H1 (cell line): Measurements from ENCODE around the gene SLC1A1. TPM values are rescaled to one million over a fixed set of nuclear protein-coding genes. Genes with fewer than 3 reads are reported as not detected.

Experiments used
- CHD7 ChIP-seq: fragments of 300-600 bp; sonication (generic); IDR thresholded peaks from 2 replicates; pipeline ENCODE4 v1.7.1; 2012; ENCODE audit warnings: low read length, moderate library complexity, mild to moderate bottlenecking, inconsistent platforms; ENCODE audit not compliant: insufficient replicate concordance
- GABPA ChIP-seq: IDR thresholded peaks from 2 replicates; pipeline ENCODE4 v1.6.1; 2011; ENCODE audit warnings: mild to moderate bottlenecking, low read length, moderate library complexity, borderline replicate concordance; ENCODE audit not compliant: insufficient read depth
- PHF8 ChIP-seq: fragments of 200-600 bp; sonication (generic); conservative IDR thresholded peaks from 2 replicates; pipeline ENCODE4 v1.7.1; 2012; ENCODE audit warnings: low read depth, mild to moderate bottlenecking, inconsistent platforms, low read length, moderate library complexity
- POLR2AphosphoS5 ChIP-seq: IDR thresholded peaks from 2 replicates; pipeline ENCODE4 v1.6.1; 2011; ENCODE audit warnings: low read depth, low read length
- POU5F1 ChIP-seq: IDR thresholded peaks from 2 replicates; pipeline ENCODE4 v1.6.1; 2011; ENCODE audit warnings: low read depth, mild to moderate bottlenecking, low read length, moderate library complexity
- RFX5 ChIP-seq: IDR thresholded peaks from 2 replicates; pipeline ENCODE4 v1.6.1; 2011; ENCODE audit warnings: low read depth, low read length, improper control_type of control experiment, borderline replicate concordance
- RXRA ChIP-seq: IDR thresholded peaks from 2 replicates; pipeline ENCODE4 v1.6.1; 2011; ENCODE audit warnings: low read depth, mild to moderate bottlenecking, low read length, moderate library complexity; ENCODE audit not compliant: insufficient read depth
- SUZ12 ChIP-seq: fragments of 200-600 bp; sonication (generic); IDR thresholded peaks from 2 replicates; pipeline ENCODE4 v1.6.1; 2012; ENCODE audit warnings: mild to moderate bottlenecking, inconsistent platforms, low read length, moderate library complexity, mixed read lengths
- TAF1 ChIP-seq: IDR thresholded peaks from 2 replicates; pipeline ENCODE4 v1.6.1; 2011; ENCODE audit warnings: mild to moderate bottlenecking, low read depth, low read length
- polyA plus RNA-seq, 7 experiments: library from polyadenylated mRNA; depleted of rRNA in 3 of 7; stranded (reverse) in 5 of 7; unstranded in 2 of 7; fragments of >200 nt in 5 of 7; fragments of 200-250 nt in 2 of 7; gene quantifications; 1 replicate in 5 of 7; 2 replicates in 1 of 7; 4 replicates in 1 of 7; pipeline versions ENCODE4 v1.2.1 to v1.2.3, GENCODE V29; 2011 to 2013; ENCODE audit warnings: missing spikeins in 2 of 7, mixed read lengths in 2 of 7
- total RNA-seq: library from RNA; stranded (reverse); fragmentation: NEBNext Ultra II Directional; extraction: Animal tissue kit (Norgen Biotek cat#: 25700); gene quantifications from 2 replicates; pipeline ENCODE4 v1.2.1, GENCODE V29; 2021
- TF ChIP-seq, protein P1 (sequence below): IDR thresholded peaks from 2 replicates; pipeline ENCODE4 v1.6.1; 2012; ENCODE audit warnings: low read length, inconsistent platforms

The SLC1A1 gene
- total and polyA plus RNA-seq, 2 of the 8 experiments (the other 6 are each of a cell fraction or from before 2014, with no cell fraction given) = 4.7 to 11.7 TPM

DNA sequence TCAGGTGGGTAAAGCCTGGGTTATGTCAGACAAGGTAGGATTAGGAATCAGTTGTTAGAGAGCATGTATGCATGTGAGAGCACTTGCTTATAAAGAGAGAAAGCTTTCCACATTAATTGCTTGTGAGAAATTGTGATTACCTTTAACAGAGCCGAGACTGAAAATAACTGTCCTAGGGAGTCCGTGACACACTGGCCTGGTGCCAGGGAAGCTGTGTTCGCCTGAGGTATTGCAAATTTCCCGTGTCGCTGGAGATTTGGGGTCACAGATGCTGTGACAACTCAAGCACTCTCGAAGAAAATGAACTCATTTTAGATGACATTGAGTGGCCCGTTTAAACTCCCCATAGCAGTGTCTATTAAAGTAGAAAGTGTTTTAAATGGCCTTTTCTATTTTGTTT lies 9.6 kb downstream of the SLC1A1 start (continued):
- TF ChIP-seq CHD7 (no peak), TAF1 (no peak), RXRA (no peak), PHF8 (no peak), POU5F1 (no peak), SUZ12 (no peak), RFX5 (no peak), GABPA (no peak), POLR2AphosphoS5 (no peak)
- TF ChIP-seq, protein P1, sequence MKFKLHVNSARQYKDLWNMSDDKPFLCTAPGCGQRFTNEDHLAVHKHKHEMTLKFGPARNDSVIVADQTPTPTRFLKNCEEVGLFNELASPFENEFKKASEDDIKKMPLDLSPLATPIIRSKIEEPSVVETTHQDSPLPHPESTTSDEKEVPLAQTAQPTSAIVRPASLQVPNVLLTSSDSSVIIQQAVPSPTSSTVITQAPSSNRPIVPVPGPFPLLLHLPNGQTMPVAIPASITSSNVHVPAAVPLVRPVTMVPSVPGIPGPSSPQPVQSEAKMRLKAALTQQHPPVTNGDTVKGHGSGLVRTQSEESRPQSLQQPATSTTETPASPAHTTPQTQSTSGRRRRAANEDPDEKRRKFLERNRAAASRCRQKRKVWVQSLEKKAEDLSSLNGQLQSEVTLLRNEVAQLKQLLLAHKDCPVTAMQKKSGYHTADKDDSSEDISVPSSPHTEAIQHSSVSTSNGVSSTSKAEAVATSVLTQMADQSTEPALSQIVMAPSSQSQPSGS = no peak
